Measurements from ENCODE around the gene COA6. TPM values are rescaled to one million over a fixed set of nuclear protein-coding genes. Genes with fewer than 3 reads are reported as not detected.

Gene COA6
- polyA plus RNA-seq, 1 donor (not counting 4 experiments of a cell fraction or from before 2014, with no cell fraction given) = 36.0 TPM

- Histone ChIP-seq H3K36me3 (ENCODE audit: control insufficient read depth in 2 of 2, extremely low read depth in 1 of 2, insufficient read depth in 2 of 2, low read length in 2 of 2) (peaks cover 9 to 18% of the 10 kb centered on the region in 2 experiments), H3K4me2 (ENCODE audit: control insufficient read depth, extremely low read depth, insufficient read depth, low read depth, low read length) (no peak overlapping the region), H3K27ac (ENCODE audit: control insufficient read depth, insufficient read depth, low read length) (no peak overlapping the region), H3K27me3 (ENCODE audit: control insufficient read depth, extremely low read depth, insufficient read depth, low read length) (no peaks in the 10 kb centered on the region), H3K9me3 (ENCODE audit: control insufficient read depth, low read depth, low read length) (no peaks in the 10 kb centered on the region), H3K4me1 (ENCODE audit: control insufficient read depth, extremely low read depth, insufficient read depth, low read length) (no peaks in the 10 kb centered on the region), H3K4me3 (ENCODE audit: control insufficient read depth in 2 of 3, extremely low read depth in 1 of 3, insufficient read depth in 2 of 3, low read depth in 1 of 3, low read length in 3 of 3) (no peak overlapping the region), H3K79me2 (ENCODE audit: control insufficient read depth, insufficient read depth, low read length) (no peaks in the 10 kb centered on the region), H2AFZ (ENCODE audit: control insufficient read depth, low read length) (no peak overlapping the region), H4K20me1 (ENCODE audit: control insufficient read depth, extremely low read depth, insufficient read depth, low read length) (no peaks in the 10 kb centered on the region), H3K9me1 (ENCODE audit: control insufficient read depth, extremely low read depth, insufficient read depth, low read length) (no peaks in the 10 kb centered on the region), H3K9ac (ENCODE audit: control insufficient read depth, extremely low read depth, insufficient read depth, low read length) (no peak overlapping the region)
- DNase-seq (ENCODE audit: low read depth, low spot score) (no peak), FAIRE-seq (no peak)
- TF ChIP-seq CTCF (optimal IDR thresholded peaks at IDR 0.05 in 1 of 3, IDR thresholded peaks at IDR 0.05 in 1 of 3, conservative IDR thresholded peaks at IDR 0.05 in 1 of 3; ENCODE audit: extremely low read depth in 1 of 3, insufficient read depth in 2 of 3, low read length in 3 of 3) = no peak
- TF ChIP-seq EZH2 (IDR thresholded peaks at IDR 0.05; ENCODE audit: low read length) = no peak
- dilution Hi-C loops (cut with MboI; ENCODE audit: extremely low pct_ligation_motif_present, low sequenced_read_pairs) = no loop called here
These were observed 22.0 kb downstream of the COA6 start for GRCh38 chr1:234395297-234395696.

- FAIRE-seq = no peak
- no peak for DNase-seq (ENCODE audit: low read depth, low spot score)
- Histone ChIP-seq H3K4me1 (ENCODE audit: control insufficient read depth, extremely low read depth, insufficient read depth, low read length) (no peaks in the 10 kb centered on the region), H4K20me1 (ENCODE audit: control insufficient read depth, extremely low read depth, insufficient read depth, low read length) (no peaks in the 10 kb centered on the region), H3K79me2 (ENCODE audit: control insufficient read depth, insufficient read depth, low read length) (no peaks in the 10 kb centered on the region), H2AFZ (ENCODE audit: control insufficient read depth, low read length) (no peak overlapping the region), H3K9ac (ENCODE audit: control insufficient read depth, extremely low read depth, insufficient read depth, low read length) (no peak overlapping the region), H3K4me3 (ENCODE audit: control insufficient read depth in 2 of 3, extremely low read depth in 1 of 3, insufficient read depth in 2 of 3, low read depth in 1 of 3, low read length in 3 of 3) (no peak overlapping the region), H3K4me2 (ENCODE audit: control insufficient read depth, extremely low read depth, insufficient read depth, low read depth, low read length) (no peak overlapping the region), H3K27ac (ENCODE audit: control insufficient read depth, insufficient read depth, low read length) (no peak overlapping the region), H3K9me1 (ENCODE audit: control insufficient read depth, extremely low read depth, insufficient read depth, low read length) (no peaks in the 10 kb centered on the region), H3K27me3 (ENCODE audit: control insufficient read depth, extremely low read depth, insufficient read depth, low read length) (no peaks in the 10 kb centered on the region), H3K9me3 (ENCODE audit: control insufficient read depth, low read depth, low read length) (no peaks in the 10 kb centered on the region), H3K36me3 (ENCODE audit: control insufficient read depth in 2 of 2, extremely low read depth in 1 of 2, insufficient read depth in 2 of 2, low read length in 2 of 2) (peaks cover 9 to 14% of the 10 kb centered on the region in 2 experiments)
- TF ChIP-seq EZH2 (IDR thresholded peaks at IDR 0.05; ENCODE audit: low read length) = no peak
- TF ChIP-seq CTCF (optimal IDR thresholded peaks at IDR 0.05 in 1 of 3, IDR thresholded peaks at IDR 0.05 in 1 of 3, conservative IDR thresholded peaks at IDR 0.05 in 1 of 3; ENCODE audit: extremely low read depth in 1 of 3, insufficient read depth in 2 of 3, low read length in 3 of 3) = no peak
- dilution Hi-C loops (cut with MboI; ENCODE audit: extremely low pct_ligation_motif_present, low sequenced_read_pairs) = no loop called here
These were observed 22.8 kb downstream of the COA6 start for GRCh38 chr1:234396092-234396491.

All from keratinocyte (primary cell).